ENCODE data around the gene LYSMD2.
"Not testable (repeated sequence)": the region's sequence is repeated elsewhere in the genome, so short reads cannot be mapped to it uniquely, and the experiment has no call there.

Gene LYSMD2, protein sequence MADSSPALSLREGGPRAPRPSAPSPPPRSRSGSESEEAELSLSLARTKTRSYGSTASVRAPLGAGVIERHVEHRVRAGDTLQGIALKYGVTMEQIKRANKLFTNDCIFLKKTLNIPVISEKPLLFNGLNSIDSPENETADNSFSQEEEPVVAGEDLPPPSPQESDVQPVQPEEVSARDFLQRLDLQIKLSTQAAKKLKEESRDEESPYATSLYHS

GRCh38 chr15:51737522-51738305 lies at the start of gene LYSMD2:
LYSMD2 (minus strand) TSS chr15:51737655; CDS start chr15:51737622, 33 bp downstream.
- in situ Hi-C loops (cut with MboI; ENCODE audit: low sequenced_read_pairs), result no loop called here

DNA sequence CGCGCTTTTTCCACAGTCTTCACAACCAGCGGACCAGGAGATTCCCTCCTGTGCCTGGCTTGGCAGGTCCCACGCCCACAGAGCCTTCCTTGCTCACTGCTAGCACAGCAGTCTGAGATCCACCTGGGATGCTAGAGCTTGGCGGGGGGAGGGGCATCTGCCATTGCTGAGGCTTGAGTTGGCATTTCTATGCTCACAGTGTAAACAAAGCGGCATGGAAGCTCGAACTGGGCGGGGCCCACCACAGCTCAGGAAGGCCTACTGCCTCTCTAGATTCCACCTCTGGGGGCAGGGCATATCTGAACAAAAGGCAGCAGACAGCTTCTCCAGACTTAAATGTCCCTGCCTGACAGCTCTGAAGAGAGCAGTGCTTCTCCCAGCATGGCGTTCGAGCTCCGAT lies 49.7 kb upstream of the LYSMD2 start:
- in situ Hi-C loops (cut with MboI; ENCODE audit: low sequenced_read_pairs), result not testable (repeated sequence)

DNA sequence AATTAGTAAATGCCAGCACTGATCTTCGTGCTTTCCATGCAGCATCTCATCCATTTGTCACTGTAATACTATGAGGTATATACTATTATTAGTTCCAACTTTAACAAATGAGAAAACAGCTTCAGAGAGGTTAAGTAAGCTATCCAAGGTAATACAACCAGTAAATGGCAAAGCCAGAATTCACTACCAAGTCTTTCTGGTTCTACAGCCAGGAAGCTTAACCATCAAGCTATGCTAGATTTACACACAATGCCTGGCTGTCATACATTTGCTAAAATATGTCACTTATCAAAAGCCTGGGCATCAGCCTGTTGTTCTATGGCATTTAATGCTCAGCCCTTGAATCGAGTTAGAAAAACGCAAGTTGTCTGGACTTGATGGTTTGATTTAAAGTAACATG lies 46.5 kb upstream of the LYSMD2 start:
- in situ Hi-C loops (cut with MboI; ENCODE audit: low sequenced_read_pairs), result no loop called here

GRCh38 chr15:51782357-51782896 lies 45.0 kb upstream of the LYSMD2 start:
- in situ Hi-C loops (cut with MboI; ENCODE audit: low sequenced_read_pairs), result no loop called here

DNA sequence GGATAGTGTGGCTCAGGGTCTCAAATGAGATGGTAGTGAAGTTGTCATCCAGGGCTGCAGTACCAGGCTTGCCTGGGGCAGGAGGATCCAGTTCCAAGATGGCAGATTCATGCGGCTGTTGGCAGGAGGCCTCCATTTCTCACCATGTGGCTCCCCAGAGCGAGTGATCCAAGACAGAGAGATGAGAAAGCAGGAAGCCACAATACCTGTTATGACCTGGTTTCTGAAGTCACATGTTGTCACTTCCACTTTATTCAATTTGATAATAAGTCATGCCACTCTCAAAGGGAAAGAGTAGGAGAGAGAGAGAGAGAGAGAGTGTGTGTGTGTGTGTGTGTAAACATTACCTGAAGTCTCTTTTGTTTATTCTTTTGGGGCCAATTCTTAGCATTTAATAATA lies 44.1 kb upstream of the LYSMD2 start:
- in situ Hi-C loops (cut with MboI; ENCODE audit: low sequenced_read_pairs), result no loop called here

DNA sequence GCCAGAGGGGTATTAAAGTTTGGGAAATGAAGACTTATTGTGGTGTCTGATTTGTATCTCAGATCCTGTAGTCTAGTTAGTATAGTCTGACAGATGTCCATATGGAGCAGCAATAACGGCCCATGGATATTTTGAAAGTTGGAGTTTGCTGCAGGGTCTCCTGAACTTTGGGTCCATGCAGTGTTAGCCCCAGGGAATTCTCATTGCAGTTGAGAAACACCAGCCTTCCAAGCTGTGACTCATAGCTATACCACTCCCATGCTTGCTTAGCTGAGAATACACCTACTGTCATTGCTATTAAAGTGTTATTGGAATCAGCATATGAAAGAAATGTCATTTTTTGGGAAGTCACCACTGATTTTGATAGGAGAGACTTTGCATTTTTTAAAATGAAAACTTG lies 43.2 kb upstream of the LYSMD2 start:
- in situ Hi-C loops (cut with MboI; ENCODE audit: low sequenced_read_pairs), result no loop called here

DNA sequence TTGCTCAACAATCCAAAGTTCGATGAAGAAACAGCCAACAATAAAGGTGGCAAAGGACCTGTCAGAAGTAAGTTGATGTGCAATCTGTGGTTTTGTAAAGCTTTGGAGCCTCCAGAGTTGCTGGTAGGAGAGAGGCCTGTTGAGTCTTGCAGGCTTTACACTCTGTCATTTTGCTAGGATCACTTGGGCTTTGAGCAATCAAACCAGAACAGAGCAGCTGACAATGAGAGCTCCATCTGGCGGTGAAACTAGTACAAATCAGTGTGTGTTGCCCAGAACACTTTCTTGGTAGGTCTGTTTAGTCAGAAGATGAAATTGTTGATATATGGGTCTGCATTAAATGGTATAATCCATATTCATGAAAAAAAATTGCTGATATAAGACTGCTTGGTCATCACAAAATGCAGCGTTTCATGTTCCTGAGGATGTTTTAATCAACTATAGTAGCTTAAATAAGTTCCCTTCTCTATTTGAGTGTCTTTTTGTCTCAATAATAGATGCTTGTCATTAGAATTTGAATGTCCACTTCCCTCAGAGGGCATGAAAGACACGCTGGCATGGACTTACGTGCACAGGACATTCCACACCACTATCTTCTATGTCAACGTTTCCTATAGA lies 39.6 kb upstream of the LYSMD2 start:
- in situ Hi-C loops (cut with MboI; ENCODE audit: low sequenced_read_pairs), result loop anchor here (5.0 kb wide), 1 partner anchor 130 kb away; no protein-coding TSS in a partner anchor

GRCh38 chr15:51775967-51776816 lies 38.7 kb upstream of the LYSMD2 start:
- in situ Hi-C loops (cut with MboI; ENCODE audit: low sequenced_read_pairs), result loop anchor here (5.0 kb wide), 1 partner anchor 129 kb away; no protein-coding TSS in a partner anchor

DNA sequence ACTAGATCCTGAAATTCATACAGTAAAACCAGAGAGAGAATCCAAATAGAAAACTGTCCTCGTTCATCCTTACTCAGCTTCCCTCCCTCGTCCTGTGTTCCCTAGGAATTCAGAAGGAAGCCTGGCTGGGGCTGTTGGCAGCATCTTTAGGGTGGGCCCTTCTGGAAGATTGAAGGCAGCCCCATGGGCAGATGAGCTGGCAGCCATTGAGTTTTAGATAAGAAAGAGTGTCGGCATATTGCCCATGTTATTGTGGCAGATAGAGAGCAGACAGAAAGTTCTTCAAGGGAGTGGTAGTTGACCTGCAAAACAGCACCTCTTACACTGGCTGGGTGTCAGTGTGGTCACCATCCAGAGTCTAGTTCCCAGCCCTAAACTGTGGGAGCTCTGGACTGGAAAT lies 37.5 kb upstream of the LYSMD2 start:
- in situ Hi-C loops (cut with MboI; ENCODE audit: low sequenced_read_pairs), result loop anchor here (5.0 kb wide), 1 partner anchor 128 kb away; no protein-coding TSS in a partner anchor

GRCh38 chr15:51771773-51772172 lies 34.3 kb upstream of the LYSMD2 start:
- in situ Hi-C loops (cut with MboI; ENCODE audit: low sequenced_read_pairs), result no loop called here

GRCh38 chr15:51770902-51771301 lies 33.4 kb upstream of the LYSMD2 start:
- in situ Hi-C loops (cut with MboI; ENCODE audit: low sequenced_read_pairs), result no loop called here

DNA sequence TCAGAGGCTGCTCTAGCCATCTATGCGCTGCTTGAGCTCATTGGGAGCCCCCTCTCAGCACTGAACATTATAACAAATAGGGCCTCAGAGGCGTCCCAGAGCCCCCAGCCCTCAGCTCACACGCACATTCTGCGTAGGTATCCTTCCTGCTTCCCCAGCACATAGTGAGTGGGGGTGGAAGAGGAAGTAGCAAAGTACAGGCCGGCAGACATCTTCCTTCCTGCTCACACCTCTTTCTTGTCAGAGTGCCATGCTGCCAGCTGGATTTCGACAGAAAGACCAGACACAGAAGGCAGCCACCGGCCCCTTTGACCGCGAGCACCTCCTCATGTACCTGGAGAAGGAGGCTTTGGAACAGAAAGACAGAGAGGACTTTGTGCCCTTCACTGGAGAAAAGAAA lies 30.6 kb upstream of the LYSMD2 start:
- in situ Hi-C loops (cut with MboI; ENCODE audit: low sequenced_read_pairs), result no loop called here

- in situ Hi-C loops (cut with MboI; ENCODE audit: low sequenced_read_pairs), result no loop called here
Observed at GRCh38 chr15:51766341-51766740, 28.9 kb upstream of the LYSMD2 start.

GRCh38 chr15:51765751-51766150 lies 28.3 kb upstream of the LYSMD2 start:
- in situ Hi-C loops (cut with MboI; ENCODE audit: low sequenced_read_pairs), result no loop called here

GRCh38 chr15:51760805-51761204 lies 23.4 kb upstream of the LYSMD2 start:
- in situ Hi-C loops (cut with MboI; ENCODE audit: low sequenced_read_pairs), result no loop called here

- in situ Hi-C loops (cut with MboI; ENCODE audit: low sequenced_read_pairs), result no loop called here
Observed at GRCh38 chr15:51759557-51760070, 22.2 kb upstream of the LYSMD2 start.

DNA sequence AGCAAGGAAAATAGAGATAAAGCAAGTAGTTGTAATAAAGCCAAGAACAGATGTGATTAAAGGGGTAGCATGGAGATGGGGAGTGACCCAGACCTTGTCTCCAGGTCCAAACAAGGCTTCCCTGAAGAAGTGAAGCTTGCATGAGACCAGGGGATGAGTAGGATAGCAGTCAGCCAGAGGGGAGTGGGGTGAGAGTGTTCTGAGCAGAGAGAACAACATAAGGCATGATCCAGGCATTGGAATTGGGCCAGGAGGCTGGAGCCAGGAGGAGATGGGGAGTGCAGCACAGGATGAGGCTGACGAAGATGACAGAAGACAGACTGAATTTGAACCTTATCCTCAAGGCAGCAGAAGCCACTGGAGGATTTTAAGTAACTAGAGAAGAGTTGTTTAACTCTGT lies 21.2 kb upstream of the LYSMD2 start:
- in situ Hi-C loops (cut with MboI; ENCODE audit: low sequenced_read_pairs), result no loop called here

DNA sequence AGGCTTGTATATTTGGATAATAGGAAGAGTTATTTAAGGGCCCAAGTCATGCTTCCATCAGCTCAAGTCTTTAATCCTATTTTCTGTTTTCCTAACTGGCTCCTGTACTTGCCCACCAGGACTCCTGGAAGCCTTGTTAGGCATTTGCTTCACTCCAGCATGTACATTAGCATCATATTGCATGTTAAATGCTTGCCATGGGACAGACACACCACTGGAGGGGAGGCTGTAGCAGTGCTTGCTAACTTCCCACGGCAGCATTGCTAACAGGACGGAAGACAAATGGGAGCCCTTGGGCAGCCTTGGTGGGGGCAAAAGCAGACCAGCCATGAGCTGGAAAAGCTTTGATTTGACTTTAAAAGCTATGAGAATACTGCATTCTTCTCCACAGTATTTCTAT lies 20.0 kb upstream of the LYSMD2 start:
- in situ Hi-C loops (cut with MboI; ENCODE audit: low sequenced_read_pairs), result no loop called here

DNA sequence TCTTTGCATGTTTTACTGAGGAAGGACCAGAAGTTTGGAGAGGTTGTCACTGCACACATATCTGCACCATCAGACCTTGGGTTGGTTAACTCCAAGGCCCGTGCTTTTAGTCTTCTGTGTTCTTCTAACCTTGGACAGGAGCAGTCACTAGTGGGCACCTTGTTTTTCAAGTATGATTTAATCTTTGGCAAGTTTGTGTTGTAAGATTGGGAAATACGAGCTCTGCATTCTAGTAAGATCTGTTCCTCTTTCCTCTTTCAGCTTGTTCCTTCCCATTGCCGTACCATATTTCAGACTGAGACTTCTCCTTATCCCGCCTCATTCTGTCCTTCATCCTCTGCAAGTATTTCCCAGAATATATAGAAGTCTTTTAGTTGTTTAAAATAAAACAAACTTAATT lies 19.0 kb upstream of the LYSMD2 start:
- in situ Hi-C loops (cut with MboI; ENCODE audit: low sequenced_read_pairs), result no loop called here

GRCh38 chr15:51755790-51756189 lies 18.3 kb upstream of the LYSMD2 start:
- in situ Hi-C loops (cut with MboI; ENCODE audit: low sequenced_read_pairs), result no loop called here

Data from HL-60/S4 (cell line).